ENCODE results near the gene PIP5KL1.

The PIP5KL1 gene

GRCh38 chr9:127968042-127968441, 37.5 kb upstream of the PIP5KL1 start:
- peak in 2 of 6 experiments; percentile 26 to 37 for DNase-seq

GRCh38 chr9:127967151-127967809, 36.7 kb upstream of the PIP5KL1 start:
- peak in 1 of 6 experiments; percentile 24 for DNase-seq

GRCh38 chr9:127966416-127967150, 36.0 kb upstream of the PIP5KL1 start:
- DNase-seq, result no peak

- no peak for DNase-seq
Observed at GRCh38 chr9:127965953-127966352, 35.4 kb upstream of the PIP5KL1 start.

- peak in 1 of 6 experiments; percentile 26 for DNase-seq
Observed at GRCh38 chr9:127963359-127964064, 32.9 kb upstream of the PIP5KL1 start.

- DNase-seq, result no peak
Observed at GRCh38 chr9:127963041-127963358, 32.4 kb upstream of the PIP5KL1 start.

GRCh38 chr9:127962278-127962677, 31.7 kb upstream of the PIP5KL1 start:
- DNase-seq, result no peak

- no peak for DNase-seq
Observed at GRCh38 chr9:127961613-127962155, 31.1 kb upstream of the PIP5KL1 start.

GRCh38 chr9:127961155-127961490, 30.5 kb upstream of the PIP5KL1 start:
- no peak for DNase-seq

GRCh38 chr9:127960410-127961154, 30.0 kb upstream of the PIP5KL1 start:
- no peak for DNase-seq

- DNase-seq, result no peak
Observed at GRCh38 chr9:127959841-127960409, 29.3 kb upstream of the PIP5KL1 start.

- peak in 2 of 6 experiments; percentile 24 to 26 for DNase-seq
Observed at GRCh38 chr9:127959398-127959797, 28.8 kb upstream of the PIP5KL1 start.

- no peak for DNase-seq
Observed at GRCh38 chr9:127958728-127959127, 28.2 kb upstream of the PIP5KL1 start.

- DNase-seq, result peak; percentile 48 to 76 (median 66)
Observed at GRCh38 chr9:127955294-127956015, 24.9 kb upstream of the PIP5KL1 start.

GRCh38 chr9:127954831-127955293, 24.3 kb upstream of the PIP5KL1 start:
- no peak for DNase-seq

GRCh38 chr9:127953768-127954505, 23.4 kb upstream of the PIP5KL1 start:
- peak in 2 of 6 experiments; percentile 15 to 34 for DNase-seq

- no peak for DNase-seq
Observed at GRCh38 chr9:127953154-127953553, 22.6 kb upstream of the PIP5KL1 start.

- no peak for DNase-seq
Observed at GRCh38 chr9:127950513-127951289, 20.1 kb upstream of the PIP5KL1 start.

GRCh38 chr9:127949827-127950512, 19.4 kb upstream of the PIP5KL1 start:
- DNase-seq, result no peak

Data from stimulated activated naive CD4-positive, alpha-beta T cell (primary cell).